GM19372 (cell line): ENCODE data around the gene CRTAC1.

Experiments
- ATAC-seq: cut with Tn5 transposase; IDR thresholded peaks from one replicate; pipeline ENCODE4 v1.9.1; 2021; ENCODE audit warnings: mild to moderate bottlenecking, low read depth, moderate library complexity; ENCODE audit not compliant: unreplicated experiment

CRTAC1 gene, protein sequence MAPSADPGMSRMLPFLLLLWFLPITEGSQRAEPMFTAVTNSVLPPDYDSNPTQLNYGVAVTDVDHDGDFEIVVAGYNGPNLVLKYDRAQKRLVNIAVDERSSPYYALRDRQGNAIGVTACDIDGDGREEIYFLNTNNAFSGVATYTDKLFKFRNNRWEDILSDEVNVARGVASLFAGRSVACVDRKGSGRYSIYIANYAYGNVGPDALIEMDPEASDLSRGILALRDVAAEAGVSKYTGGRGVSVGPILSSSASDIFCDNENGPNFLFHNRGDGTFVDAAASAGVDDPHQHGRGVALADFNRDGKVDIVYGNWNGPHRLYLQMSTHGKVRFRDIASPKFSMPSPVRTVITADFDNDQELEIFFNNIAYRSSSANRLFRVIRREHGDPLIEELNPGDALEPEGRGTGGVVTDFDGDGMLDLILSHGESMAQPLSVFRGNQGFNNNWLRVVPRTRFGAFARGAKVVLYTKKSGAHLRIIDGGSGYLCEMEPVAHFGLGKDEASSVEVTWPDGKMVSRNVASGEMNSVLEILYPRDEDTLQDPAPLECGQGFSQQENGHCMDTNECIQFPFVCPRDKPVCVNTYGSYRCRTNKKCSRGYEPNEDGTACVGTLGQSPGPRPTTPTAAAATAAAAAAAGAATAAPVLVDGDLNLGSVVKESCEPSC

DNA sequence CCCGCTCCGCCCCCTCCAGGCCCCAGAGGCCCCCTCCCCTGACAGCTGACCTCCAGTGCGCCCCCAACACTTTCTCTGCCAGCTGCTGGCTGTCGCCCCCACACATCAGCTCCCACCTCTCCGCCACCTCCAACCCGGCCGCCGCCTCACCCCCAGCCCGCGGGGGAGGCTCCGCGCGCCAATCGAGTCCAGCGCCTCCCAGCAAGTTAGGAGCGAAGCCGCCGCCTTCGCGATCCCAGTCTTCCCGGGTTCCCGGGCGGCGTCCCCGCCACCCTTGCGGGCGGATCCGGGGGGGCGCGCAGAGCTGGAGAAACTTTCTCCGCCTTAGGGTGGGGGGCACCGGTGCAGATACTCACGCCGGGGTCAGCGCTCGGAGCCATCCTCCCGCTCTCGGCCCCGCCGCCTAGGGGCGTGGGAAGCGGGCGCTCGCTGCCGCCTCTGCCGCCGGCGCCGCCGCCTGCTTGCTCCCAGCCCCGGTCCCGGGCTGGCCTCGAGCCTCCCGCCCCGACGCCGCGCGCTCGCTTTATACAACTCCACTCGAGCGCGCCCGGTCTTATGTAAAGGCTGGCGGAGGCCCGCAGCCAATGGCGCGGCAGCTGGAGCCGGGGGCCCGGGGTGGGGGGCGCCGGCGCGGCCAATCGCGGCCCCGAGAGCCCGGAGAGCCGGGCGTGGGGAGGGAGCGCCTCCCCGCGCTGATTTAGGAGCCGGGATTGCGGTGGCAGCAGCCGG lies at the start of gene CRTAC1:
Gene CRTAC1 (minus strand): TSS at position 529 of the 729 bp plus-strand sequence. CDS start 149 bp downstream, at position 380.
- no peak for ATAC-seq

DNA sequence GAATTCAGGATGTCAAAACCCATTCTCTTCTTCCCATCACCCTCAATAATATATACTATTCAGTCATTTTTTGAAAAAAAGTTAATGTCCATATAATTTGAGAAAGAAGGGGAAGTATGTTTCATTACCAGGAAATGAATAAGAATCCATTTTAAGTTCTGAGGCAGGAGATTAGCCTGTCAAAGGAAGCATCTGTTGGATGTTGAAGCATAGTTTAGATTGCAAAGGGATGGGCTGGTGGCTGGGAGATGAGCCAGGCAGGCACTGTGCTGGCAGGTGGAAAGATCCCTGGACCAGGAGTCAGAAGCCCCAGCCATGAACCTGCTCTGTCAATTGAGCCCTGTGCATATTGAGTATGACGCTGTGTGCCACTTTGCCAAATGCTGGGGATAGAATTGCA lies 48.4 kb upstream of the CRTAC1 start:
- no peak for ATAC-seq

DNA sequence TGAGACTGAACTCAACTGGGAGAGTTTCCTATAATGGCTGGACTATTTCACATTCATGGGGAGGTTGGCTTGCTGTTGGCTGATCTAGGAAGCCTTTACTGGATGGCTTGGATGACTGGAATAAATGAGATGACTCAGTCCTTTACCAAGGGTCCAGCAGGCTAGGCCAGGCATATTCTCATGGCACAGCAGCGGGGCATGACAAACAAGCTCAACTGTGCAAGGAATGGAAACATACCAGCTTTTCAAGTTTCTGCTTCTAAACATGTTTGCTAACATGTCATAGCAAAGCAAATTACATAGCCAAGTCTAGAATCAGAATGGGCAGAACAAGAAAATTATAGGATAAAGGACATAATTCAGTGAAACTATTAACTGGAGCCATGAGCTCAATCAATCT lies 46.8 kb upstream of the CRTAC1 start:
- ATAC-seq: no peak

DNA sequence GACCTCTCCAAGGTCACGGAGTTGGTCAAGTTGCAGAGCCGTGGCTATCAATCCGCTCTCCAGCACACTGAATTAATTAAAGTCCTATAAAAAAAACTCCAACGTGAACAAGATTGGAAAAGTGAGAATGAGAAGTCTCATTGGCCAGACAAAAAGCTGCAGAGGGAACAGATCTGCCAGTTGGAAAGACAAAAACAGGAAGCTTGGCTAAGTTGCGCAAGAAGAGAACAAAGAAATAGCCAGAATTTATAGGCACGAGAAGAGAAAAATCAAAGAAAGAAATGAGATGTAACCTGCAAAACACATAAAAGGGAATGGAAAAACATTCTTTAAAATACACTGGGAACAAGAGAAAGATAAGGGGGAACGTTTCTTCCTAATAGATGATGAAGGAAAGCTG lies 45.7 kb upstream of the CRTAC1 start:
- no peak for ATAC-seq

DNA sequence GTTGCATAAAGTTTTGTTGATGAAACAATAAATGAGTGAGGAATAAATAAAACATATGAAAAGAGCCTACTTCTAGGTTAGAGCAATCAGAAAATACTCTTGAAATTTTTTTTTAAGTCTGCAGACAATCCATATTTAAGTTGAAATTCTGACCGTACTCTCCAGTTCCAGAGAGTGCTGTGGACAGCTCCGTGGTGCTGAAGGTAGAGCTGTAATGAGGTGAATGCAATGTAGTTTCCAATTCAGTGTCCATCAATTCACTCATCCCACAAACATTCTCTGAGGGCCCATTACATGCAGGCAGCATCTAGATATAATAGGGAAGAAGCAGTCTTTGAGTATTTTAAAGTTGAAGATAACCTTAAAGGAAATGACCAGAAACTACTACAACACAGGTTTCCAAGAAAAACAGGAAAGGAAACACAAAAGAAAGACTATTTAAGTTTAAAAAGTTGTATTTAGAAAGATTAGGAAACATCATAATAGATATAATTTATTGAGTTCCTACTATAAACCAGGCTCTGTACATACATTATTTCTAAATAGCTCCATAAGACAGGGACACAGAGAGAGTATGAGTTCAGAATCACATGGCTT lies 44.0 kb upstream of the CRTAC1 start:
- no peak for ATAC-seq

DNA sequence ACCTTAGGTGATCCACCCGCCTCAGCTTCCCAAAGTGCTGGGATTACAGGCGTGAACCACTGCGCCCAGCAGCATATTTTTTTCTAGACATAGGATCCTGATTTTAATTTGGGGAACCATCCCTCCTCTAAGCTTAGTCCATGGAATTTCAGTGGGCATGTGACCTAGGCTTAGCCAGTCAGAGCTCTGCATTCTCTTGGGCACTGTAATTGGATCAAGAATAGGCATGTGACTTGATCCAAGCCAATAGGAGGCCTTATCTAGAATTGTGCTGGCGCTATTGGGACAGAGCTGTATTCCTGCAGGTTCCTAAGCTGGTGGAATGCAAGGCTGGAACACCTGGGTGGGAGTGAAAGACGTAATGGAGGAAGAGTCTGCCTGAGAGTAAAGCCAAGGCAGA lies 36.7 kb upstream of the CRTAC1 start:
- no peak for ATAC-seq

DNA sequence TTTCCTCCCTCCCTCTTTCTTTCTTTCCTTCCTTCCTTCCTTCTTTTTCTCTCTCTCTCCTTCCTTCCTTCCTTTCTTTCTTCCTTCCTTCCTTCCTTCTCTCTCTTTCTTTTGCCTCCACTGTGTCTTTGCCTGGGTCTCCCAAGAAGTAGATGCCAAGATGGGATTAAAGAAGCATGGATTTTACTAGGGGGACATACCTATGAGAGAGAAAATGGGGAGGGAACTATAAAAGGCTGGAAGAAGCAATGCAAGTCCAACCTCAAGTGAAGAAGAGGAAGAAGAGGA lies 33.3 kb upstream of the CRTAC1 start:
- ATAC-seq: no peak

DNA sequence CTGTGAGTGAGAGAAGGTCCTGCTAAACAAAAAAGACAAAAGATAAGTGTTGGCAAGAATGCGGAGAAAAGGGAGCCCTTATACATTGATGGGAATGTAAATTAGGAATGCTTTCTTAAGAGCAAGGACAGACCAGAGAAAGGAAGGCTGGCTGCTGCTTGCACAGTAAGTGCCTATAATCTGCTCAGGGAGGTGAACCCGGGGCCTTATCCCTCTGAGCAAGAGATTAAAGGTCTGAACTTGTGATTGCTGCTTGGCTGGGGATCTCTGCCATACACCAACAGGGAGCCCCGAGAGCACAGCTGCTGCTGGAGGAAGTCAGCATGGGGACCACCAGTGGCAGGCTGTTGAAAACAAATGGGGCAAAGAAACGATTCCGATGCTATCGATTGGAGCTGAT lies 32.0 kb upstream of the CRTAC1 start:
- no peak for ATAC-seq

DNA sequence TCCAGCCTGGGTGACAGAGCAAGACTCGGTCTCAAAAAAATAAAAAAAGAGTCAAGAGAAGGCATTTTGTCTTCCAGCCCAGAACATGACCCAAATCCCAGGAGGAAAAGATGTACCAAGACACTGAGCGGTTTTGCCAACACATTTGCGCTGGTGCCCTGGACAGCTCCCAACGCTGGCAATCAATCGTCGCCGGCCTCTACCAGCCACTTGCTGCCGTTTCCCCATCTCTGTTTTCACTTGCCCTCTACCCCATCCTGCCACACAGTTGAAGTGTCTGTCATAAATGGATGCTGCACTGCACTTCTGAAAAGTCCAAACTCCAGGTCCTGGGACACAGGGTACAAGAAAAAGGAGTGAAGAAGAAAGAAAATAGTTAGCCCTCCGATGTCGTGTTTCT lies 29.7 kb upstream of the CRTAC1 start:
- no peak for ATAC-seq

DNA sequence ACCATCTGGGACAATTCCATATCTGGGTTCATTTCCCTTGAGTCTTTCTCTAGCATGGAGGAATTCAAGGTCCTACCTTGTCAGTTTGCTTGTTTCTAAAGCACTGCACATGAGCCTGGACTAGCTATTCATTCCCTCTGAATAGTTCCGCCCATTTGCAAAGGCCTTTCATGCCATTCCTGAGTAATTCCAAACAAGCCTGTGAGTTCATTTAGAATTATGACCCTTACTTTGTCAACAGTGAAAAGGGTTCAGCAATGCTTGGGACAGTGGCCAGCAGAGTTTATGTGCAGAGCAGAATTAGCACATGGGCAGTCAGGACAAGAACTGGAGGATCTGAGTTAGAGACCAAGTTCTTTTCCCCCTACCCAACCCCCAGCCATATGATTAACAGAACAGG lies 27.9 kb upstream of the CRTAC1 start:
- ATAC-seq: no peak

DNA sequence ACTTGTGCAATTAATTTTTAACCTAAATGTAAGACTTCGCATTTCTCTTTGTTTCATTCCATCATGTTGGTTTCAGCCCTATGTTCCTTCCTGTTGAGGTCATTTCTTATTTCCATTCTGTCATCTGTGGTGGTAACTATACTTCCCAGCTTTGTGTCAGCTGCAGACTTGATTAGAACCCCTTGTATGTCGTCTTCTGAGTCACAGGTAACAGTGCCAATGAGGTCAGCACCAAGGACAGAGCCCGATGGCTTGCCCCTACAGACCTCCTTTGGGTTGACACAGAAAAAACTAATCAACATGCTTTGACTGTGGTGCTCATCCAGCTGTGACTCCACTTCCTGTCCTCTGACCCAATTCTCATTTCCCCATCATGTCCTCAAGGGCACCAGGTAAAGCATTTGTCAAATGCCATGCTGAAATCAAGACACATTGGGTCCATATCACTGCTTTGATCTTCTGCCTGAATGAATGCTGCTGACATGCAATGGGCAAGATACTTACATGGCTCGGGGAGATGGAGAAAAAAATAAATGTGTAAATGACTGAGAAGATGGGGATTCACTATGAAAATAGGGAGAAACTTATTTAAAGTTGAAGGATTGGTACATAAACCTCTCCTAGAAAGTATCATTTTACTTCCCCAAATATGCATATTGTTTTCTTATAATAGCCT lies 25.6 kb upstream of the CRTAC1 start:
- no peak for ATAC-seq

DNA sequence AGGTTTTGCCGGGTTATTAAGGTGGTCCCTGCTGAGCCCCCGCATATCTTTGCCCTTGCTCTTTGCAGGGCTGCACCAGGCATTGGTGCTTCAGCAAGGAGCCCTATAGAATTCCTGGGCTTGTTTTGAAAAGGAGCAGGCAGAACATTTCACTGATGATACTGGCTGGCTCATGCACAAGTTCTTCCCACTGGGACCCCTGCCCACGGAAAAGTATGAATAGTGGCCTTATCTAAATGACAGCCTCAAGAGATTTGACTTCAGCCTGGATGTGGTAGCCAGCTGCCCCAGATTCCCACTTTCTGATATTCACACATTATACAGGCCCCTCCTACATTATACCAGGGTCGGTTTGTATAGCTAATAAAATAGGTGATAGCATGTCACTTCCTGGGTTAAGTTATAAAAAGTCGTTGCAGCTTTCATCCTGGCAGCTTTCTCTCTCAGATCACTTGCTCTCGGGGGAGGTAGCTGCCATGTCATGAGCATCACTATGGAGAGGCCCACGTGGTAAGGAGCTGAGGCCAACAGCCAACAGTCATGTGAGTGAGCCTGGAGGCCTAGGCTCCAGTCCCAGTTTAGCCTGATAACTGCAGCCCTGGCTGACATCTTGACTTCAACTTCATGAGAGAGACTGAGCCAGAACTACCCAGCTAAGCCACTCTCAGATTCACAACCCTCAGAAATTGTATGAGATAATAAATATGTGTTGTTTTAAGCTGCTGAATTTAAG lies 16.8 kb upstream of the CRTAC1 start:
- ATAC-seq: no peak

DNA sequence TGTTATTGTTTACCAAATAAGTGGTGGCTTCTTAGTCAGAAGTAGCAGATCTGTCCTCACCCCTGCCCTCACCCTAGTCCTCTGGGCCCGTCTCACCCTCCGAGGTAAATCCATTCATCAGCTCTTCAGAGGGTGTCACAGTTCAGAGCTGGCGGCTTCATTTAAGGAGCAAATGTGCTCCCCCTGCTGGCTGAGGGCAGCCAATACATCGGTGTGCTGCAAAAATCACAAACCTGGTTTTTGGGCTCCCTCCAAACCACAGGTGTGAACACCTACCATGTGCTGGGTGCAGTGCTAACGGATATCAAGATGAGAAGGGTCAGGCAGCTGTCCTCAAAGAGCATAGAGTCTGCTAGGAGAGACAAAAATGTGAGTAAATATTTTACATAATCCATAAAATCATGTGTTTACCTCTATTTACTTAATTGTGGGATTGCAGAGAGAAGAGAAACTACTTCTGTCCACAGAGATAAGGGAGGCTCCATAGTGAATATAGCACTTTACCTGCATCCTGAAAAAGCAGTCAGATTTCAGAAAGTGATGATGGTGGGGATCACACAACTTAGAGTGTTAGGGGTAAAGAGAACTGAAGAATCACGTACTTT lies 15.5 kb upstream of the CRTAC1 start:
- ATAC-seq: no peak

DNA sequence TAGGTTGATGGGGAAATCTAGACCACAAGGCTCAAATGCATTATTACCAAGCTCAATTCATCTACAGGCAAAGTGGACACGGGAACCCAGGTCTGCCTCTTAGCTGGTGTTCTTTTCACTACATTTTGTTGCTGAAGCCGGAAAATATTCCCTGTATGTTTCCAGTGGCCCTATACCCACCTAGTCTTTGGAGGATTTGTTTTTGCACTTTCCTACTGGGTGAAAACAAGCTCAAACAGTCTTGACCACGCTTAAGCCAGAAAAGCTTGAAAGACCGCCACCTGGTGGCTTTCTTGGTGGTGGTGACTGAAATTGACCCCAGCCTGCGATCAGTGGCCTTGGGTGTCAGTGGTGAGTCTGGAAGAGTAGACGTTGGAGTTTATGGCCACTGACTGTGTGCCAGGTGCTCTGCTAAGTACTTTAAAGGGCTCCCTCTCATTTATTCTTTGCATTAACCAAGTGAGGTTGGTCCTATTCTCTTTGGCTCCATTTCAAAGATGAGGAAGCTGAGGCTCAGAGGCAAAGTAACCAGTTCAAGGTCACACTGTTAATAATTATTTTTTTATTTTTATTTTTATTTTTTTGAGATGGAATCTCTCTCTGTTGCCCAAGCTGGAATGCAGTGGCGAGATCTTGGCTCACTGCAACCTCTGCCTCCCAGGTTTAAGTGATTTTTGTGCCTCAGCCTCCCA lies 11.1 kb upstream of the CRTAC1 start:
- no peak for ATAC-seq

DNA sequence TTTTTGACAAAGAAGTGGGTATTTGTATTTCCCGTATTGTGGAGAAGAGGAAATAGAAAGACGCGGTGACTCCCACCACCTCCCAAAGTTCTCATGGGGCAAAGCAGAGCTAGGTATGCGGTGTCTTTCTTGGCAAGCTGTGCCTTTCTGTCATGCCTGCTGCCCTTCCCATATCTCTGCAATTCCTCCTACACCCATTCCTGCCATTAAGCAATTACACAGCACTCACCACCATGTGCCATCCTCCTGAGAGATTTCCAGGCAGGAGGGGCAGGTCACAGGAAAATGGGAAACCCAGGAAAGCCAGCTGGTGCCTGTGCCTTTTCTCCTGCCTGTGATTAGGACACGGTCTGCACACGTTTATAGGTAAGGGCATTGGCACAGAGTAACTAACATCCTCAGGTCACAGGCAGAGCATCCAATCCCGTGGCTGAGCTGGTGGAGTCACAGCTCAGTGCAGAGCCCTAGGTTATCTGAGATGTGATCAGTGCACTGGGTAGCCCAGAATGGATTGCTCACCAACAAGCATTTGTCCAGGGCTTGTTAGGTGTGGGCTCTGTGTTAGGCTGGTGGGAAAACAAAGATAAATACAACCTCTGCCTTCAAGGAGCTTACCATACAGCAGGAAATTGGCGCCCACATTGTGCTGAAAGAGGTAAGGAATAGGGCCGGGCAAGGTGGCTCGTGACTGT lies 9.4 kb upstream of the CRTAC1 start:
- no peak for ATAC-seq

DNA sequence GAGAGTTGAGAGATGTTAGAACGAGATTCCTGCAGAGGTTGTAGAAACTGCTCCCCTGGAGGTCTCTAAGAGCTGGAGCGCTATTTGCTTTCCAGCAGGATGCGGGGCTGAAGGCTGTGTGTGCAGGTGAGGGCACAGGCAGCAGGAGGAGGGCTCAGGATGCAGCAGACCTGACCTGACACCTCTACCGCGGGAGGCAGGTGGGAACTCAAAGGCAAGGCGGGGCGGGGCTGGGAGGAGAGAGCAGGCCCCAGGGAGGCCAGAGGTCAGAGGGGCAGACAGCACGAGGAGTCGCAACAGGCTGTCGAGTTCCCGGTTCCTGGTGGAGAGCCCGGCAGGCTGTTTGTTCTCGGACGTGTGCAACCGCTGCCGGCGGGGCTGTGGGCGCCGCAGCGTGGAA lies 7.9 kb upstream of the CRTAC1 start:
- no peak for ATAC-seq

DNA sequence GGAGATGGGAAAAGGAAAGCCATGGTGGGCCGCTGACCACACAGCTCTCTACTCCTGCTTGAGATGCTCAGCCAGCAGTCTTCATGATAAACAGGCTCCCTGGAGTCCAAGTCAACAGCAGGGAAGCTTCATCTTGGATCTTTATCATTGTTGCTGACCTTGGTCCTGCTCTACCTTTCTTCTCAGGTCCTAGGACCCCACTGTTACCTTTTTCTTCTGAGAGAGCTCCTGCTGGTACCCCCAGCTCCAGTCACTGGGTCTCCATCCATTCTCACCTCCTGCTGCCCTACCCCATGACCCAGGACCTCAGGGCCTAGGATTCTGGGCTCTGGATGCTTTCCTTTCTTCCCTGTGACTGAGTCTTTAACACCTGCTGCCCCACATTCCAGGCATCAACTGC lies 5.2 kb upstream of the CRTAC1 start:
- ATAC-seq: no peak

DNA sequence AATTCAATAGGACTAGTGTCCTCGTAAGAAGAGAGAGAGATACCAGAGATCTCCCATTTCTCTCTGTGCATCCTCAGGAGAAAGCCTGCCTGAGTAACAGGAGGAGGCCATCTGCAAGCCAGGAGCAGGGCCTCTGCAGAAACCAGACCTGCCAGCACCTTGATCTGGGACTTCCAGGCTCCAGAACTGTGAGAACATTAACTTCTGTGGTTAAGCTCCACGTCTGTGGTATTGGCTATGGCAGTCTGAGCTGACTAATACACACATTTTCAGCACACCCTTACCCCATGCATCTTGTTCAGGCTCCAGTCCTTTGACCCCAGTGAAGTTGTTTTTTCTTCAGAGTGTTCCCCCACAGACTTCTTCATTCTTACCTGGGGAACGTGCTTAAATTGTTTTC lies 3.1 kb upstream of the CRTAC1 start:
- no peak for ATAC-seq

DNA sequence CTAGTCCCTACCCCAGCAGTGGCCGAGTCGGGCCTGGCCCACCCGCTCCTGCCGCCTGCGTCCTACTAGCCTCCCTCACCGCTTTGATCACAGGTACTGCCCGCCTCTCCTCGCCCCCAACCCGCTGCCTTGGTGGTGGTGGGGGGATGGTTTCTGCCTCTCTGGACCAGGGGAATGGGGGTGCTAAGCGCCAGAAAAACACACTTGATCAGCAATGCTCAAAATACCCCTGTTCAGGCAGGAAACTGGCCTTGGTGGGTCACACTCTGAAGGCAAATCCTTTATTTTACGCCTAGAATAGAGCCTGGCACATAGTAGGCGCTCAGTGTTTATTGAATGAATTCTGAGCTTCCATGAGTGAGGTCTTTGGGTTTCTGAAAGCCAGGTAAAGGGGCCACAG lies 1.0 kb upstream of the CRTAC1 start:
- no peak for ATAC-seq
